LNCAP (cell line): ENCODE results near the gene TTI1.

Experiments used
- CTCF ChIP-seq: fragments of 450-650 bp; IDR thresholded peaks from 2 replicates; pipeline ENCODE4 v1.5.1; 2017; ENCODE audit warnings: mild to moderate bottlenecking

The TTI1 gene

DNA sequence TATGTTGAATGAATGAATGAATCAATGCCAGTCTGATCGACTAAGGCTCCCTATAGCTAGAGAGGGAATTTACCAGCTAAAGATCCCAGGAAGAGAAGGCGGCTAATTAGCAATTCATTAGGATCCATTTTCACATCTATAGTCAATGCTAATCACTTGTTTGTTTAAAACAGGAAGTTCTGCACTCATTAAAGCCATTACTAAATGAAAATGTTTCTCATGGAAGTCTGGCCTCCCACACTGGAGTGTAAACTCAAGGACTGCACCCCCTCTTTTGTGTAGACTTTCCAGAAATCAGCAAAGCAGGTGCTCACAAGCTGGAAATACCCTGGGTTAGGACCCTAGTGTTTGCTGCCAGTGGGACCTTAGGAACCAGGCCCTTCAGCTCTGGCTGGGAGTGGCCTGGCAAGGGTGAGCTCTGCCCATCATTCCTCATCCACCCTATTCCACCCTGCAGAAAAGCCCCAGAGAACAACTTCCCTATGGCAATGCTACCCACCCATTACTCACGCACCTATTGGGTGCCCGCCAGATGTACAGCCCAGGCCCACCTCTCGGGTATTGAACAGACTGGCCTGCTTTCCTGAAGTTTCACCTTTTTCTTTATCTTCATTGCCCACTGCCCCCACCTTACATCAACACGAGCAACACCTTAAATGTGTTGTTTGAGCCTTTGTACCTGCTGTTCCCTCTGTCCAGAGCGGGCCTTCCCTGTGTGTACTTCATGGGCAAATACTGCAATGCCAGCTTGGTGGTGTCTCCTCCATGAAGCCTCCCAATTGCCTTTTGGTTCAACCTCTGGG is 60.8 kb downstream of the TTI1 start:
- TF ChIP-seq CTCF: no peak

DNA sequence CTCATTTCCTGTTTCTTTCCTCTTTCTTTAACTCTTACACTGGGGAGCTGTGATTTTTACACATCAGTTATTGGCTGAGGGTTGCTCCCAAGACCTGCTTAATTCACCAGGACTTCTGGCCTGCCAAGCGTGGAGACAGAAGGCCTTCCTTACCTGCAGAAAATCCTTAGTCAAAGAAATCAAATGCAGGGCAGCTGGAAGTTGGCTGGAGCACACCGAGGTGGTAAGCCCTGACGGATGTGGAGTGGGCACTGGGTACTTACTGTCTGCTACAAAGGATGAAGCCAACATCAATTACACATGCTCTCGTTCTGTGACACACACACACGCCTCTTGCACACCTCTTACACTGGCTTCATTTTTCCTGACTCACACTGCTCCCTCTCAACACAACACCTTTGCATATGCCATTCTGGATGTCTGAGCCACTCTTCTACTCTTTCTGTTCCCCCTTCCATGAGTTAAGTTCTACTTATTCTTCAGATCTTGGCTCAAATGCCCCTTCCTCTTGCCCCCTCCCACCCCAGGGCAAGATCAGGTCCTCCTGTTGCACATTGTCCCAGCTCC is 61.6 kb downstream of the TTI1 start:
- no peak for TF ChIP-seq CTCF

DNA sequence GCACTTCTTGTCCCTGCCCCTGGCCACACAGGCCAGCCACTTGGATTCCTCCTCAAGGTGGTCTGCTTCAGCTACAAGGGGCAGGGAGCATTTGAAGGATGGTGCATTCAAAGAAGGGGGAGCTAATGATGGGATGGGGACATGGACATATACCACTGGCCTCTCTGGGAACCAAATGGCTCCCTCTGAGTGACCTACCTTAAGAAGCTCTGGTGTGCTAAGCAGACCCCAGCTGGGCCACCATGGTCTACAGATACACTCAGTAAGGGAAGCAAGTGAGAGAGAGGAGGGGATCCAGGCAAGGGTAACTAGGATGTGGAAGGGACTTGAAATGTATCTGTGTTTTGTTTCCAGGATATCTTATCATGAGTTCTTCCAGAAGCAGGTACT is 62.4 kb downstream of the TTI1 start:
- no peak for TF ChIP-seq CTCF

DNA sequence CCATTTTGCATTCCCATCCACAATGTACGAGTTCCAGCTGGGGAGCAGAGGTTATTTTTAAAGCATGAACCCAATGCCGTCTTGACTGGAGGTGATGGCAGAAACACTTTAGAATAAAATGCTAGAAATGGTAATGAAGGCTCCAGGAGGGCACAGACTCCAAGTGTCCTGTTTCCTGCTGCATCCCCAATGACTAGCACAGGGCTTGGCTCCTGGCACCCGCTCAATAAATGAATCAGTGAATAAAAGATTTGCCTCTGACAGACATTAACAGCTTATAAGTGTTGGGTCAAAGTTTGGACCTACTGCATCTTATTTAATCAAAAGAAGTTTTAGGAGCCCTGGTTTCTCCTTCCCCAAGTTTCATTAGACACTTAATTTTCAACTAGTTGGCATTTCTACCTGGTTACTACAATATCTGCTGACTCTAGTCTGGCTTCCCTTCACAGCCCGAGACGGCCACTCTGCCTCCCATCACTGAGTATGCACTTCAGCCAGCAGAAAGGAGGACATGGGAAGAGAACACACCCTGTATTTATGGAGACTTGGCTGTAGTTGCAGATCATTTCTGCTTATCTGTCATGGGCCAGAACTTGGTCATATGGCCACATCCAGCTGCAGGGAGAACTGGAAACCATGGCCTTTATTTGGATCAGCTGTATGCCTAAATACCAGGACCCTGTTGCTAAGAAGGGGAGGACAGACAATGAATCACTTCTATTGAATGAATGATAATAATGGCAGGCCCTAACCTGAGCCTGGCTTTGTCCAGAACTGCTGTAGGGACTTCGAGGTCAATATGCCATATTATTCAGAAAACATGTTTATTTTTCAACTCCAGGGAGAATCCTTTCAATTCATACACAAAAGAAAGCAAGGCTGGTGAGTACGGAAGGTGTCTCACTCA is 63.1 kb downstream of the TTI1 start:
- TF ChIP-seq CTCF: no peak

- no peak for TF ChIP-seq CTCF
These were observed 64.3 kb downstream of the TTI1 start for GRCh38 chr20:37968841-37969401.

- no peak for TF ChIP-seq CTCF
These were observed 72.2 kb downstream of the TTI1 start for GRCh38 chr20:37961066-37961465.

DNA sequence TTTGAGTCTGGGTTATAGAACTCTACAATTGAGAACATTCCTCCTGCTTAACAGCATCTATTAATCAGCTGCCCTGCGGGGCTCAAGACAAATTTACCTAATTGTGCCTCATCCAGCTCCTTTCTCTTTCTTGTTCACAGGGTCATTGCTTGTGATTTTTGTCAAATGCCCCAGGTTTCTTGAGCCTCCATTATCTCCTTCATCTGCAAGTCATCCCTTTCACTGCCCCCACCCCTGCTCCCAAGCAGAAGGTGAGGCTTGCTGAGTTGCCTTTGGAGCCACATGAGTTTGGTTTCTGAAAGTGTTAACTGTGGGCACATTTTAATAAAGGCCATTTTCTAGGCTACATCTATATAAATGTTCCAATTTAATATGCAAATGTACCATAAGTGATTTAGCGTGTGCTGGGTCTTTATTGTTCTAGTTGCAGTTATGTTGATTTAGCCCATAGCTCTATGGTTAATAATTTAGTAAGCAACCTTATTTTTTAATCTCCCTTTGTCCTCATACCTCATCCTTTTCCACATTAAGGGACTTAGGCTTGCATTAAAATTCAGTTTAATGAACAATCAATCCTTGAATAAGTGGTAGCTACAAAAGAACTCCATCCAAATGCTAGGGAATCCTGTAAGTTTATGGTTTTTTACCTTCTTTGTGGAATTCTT is 74.3 kb downstream of the TTI1 start:
- no peak for TF ChIP-seq CTCF
